Measurements from ENCODE around the gene GNAI2. TPM values are rescaled to one million over a fixed set of nuclear protein-coding genes. Genes with fewer than 3 reads are reported as not detected.
A peak's percentile ranks its signal among the peaks of the same experiment; 100 is the strongest.

GNAI2 gene
- total RNA-seq, 6 experiments from 2014 or later = 532 to 617 (median 582) TPM

GRCh38 chr3:50212502-50212901, 23.5 kb upstream of the GNAI2 start:
- Mint-ChIP-seq H3K4me3 (no peak overlapping the region), H3K9me3 (no peaks in the 10 kb centered on the region), H3K36me3 (ENCODE audit: low read depth) (no peaks in the 10 kb centered on the region), H3K4me1 (ENCODE audit: low read depth) (no peaks in the 10 kb centered on the region), H3K27me3 (ENCODE audit: insufficient read depth) (peaks cover 17% of the 10 kb centered on the region), H3K27ac (no peak overlapping the region)
- DNase-seq = no peak
- TF ChIP-seq, protein P1, sequence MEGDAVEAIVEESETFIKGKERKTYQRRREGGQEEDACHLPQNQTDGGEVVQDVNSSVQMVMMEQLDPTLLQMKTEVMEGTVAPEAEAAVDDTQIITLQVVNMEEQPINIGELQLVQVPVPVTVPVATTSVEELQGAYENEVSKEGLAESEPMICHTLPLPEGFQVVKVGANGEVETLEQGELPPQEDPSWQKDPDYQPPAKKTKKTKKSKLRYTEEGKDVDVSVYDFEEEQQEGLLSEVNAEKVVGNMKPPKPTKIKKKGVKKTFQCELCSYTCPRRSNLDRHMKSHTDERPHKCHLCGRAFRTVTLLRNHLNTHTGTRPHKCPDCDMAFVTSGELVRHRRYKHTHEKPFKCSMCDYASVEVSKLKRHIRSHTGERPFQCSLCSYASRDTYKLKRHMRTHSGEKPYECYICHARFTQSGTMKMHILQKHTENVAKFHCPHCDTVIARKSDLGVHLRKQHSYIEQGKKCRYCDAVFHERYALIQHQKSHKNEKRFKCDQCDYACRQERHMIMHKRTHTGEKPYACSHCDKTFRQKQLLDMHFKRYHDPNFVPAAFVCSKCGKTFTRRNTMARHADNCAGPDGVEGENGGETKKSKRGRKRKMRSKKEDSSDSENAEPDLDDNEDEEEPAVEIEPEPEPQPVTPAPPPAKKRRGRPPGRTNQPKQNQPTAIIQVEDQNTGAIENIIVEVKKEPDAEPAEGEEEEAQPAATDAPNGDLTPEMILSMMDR (IDR thresholded peaks at IDR 0.05) = peak; percentile 38; the same call in 1 of the 2 replicates

- no peaks in the 10 kb centered on the region for H3K4me1 Mint-ChIP-seq (ENCODE audit: low read depth)
Measured at GRCh38 chr3:50212971-50213370, 23.0 kb upstream of the GNAI2 start.

GRCh38 chr3:50213373-50213772, 22.6 kb upstream of the GNAI2 start:
- TF ChIP-seq, protein P1 (IDR thresholded peaks at IDR 0.05) = no peak
- no peak overlapping the region for H3K27ac Mint-ChIP-seq
- peaks cover 22% of the 10 kb centered on the region for H3K27me3 Mint-ChIP-seq (ENCODE audit: insufficient read depth)
- no peaks in the 10 kb centered on the region for H3K9me3 Mint-ChIP-seq
- no peak overlapping the region for H3K4me3 Mint-ChIP-seq
- no peaks in the 10 kb centered on the region for H3K4me1 Mint-ChIP-seq (ENCODE audit: low read depth)
- no peak for DNase-seq
- H3K36me3 Mint-ChIP-seq (ENCODE audit: low read depth) = no peaks in the 10 kb centered on the region

More at GRCh38 chr3:50212971-50213370, 23.0 kb upstream of the GNAI2 start:
- H3K36me3 Mint-ChIP-seq (ENCODE audit: low read depth) = no peaks in the 10 kb centered on the region
- TF ChIP-seq, protein P1 (IDR thresholded peaks at IDR 0.05) = no peak
- H3K4me3 Mint-ChIP-seq = no peak overlapping the region
- no peaks in the 10 kb centered on the region for H3K9me3 Mint-ChIP-seq
- H3K27me3 Mint-ChIP-seq (ENCODE audit: insufficient read depth) = peaks cover 19% of the 10 kb centered on the region
- no peak for DNase-seq
- H3K27ac Mint-ChIP-seq = no peak overlapping the region

GRCh38 chr3:50214824-50215223, 21.2 kb upstream of the GNAI2 start:
- Mint-ChIP-seq H3K27me3 (ENCODE audit: insufficient read depth) (peaks cover 19% of the 10 kb centered on the region), H3K27ac (no peak overlapping the region), H3K4me1 (ENCODE audit: low read depth) (no peaks in the 10 kb centered on the region), H3K4me3 (no peak overlapping the region), H3K9me3 (no peaks in the 10 kb centered on the region), H3K36me3 (ENCODE audit: low read depth) (no peaks in the 10 kb centered on the region)
- TF ChIP-seq, protein P1 (IDR thresholded peaks at IDR 0.05) = no peak
- no peak for DNase-seq

GRCh38 chr3:50215529-50215928, 20.5 kb upstream of the GNAI2 start:
- no peaks in the 10 kb centered on the region for H3K4me1 Mint-ChIP-seq (ENCODE audit: low read depth)

More at GRCh38 chr3:50215529-50215928, 20.5 kb upstream of the GNAI2 start:
- Mint-ChIP-seq H3K27me3 (ENCODE audit: insufficient read depth) (peaks cover 19% of the 10 kb centered on the region), H3K4me3 (no peak overlapping the region), H3K27ac (no peak overlapping the region), H3K9me3 (no peaks in the 10 kb centered on the region), H3K36me3 (ENCODE audit: low read depth) (no peaks in the 10 kb centered on the region)
- DNase-seq = no peak
- TF ChIP-seq, protein P1 (IDR thresholded peaks at IDR 0.05) = no peak
